ENCODE results near the gene MS4A8. TPM values are rescaled to one million over a fixed set of nuclear protein-coding genes. Genes with fewer than 3 reads are reported as not detected.
"Not testable (repeated sequence)": the region's sequence is repeated elsewhere in the genome, so short reads cannot be mapped to it uniquely, and the experiment has no call there.

The MS4A8 gene
- total RNA-seq, 1 donor from 2014 or later, result not detected

DNA sequence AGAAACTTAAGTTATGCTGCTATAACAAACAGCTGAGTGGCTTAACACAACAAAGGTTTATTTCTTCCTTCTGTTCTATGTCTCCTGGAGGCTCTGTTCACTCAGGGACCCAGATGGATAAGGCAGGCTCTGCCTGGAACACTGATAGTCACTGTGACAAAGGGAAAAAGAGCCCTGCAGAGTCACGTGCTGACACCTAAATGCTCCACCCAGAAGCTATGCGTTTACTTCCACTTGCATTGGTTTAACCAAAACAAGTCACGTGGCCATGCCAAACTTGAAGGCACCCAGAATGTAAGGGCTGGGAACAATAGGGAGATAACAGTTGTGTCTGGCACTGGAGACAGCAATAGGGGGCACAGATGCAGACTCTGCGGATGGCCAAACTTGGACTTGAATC is 53.9 kb downstream of the MS4A8 start:
- H3K4me3 ChIP-seq, result no peak overlapping the region
- intact Hi-C loops (cut with DNase I), result no loop called here
- H3K4me1 ChIP-seq, result no peaks in the 10 kb centered on the region
- ATAC-seq, result no peak
- no peaks in the 10 kb centered on the region for H3K9me3 ChIP-seq
- no peak for DNase-seq
- no peaks in the 10 kb centered on the region for H3K27me3 ChIP-seq
- no peak overlapping the region for H3K27ac ChIP-seq
- no peaks in the 10 kb centered on the region for H3K36me3 ChIP-seq
- TF ChIP-seq, protein P1, sequence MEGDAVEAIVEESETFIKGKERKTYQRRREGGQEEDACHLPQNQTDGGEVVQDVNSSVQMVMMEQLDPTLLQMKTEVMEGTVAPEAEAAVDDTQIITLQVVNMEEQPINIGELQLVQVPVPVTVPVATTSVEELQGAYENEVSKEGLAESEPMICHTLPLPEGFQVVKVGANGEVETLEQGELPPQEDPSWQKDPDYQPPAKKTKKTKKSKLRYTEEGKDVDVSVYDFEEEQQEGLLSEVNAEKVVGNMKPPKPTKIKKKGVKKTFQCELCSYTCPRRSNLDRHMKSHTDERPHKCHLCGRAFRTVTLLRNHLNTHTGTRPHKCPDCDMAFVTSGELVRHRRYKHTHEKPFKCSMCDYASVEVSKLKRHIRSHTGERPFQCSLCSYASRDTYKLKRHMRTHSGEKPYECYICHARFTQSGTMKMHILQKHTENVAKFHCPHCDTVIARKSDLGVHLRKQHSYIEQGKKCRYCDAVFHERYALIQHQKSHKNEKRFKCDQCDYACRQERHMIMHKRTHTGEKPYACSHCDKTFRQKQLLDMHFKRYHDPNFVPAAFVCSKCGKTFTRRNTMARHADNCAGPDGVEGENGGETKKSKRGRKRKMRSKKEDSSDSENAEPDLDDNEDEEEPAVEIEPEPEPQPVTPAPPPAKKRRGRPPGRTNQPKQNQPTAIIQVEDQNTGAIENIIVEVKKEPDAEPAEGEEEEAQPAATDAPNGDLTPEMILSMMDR (IDR thresholded peaks at IDR 0.05), result no peak

DNA sequence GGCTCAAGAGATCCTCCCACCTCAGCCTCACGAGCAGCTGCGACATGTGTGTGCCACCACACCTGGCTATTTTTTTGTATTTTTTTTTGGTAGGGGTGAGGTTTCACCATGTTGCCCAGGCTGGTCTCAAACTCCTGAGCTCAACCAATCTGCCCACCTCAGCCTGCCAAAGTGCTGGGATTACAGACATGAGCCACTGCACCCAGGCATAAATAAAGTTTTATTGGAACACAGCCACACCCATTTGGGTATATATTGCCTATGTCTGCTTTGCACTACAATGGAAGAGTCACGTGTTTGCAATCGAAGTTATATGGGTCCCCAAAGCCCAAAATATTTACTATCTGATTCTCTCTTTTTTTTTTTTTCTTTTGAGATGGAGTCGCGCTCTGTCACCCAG is 55.5 kb downstream of the MS4A8 start:
- TF ChIP-seq, protein P1 (IDR thresholded peaks at IDR 0.05), result no peak
- H3K4me3 ChIP-seq, result no peak overlapping the region
- H3K4me1 ChIP-seq, result no peaks in the 10 kb centered on the region
- intact Hi-C loops (cut with DNase I), result no loop called here
- no peak for ATAC-seq
- H3K27me3 ChIP-seq, result no peaks in the 10 kb centered on the region
- no peak for DNase-seq
- no peak overlapping the region for H3K27ac ChIP-seq
- H3K9me3 ChIP-seq, result no peaks in the 10 kb centered on the region
- no peaks in the 10 kb centered on the region for H3K36me3 ChIP-seq

DNA sequence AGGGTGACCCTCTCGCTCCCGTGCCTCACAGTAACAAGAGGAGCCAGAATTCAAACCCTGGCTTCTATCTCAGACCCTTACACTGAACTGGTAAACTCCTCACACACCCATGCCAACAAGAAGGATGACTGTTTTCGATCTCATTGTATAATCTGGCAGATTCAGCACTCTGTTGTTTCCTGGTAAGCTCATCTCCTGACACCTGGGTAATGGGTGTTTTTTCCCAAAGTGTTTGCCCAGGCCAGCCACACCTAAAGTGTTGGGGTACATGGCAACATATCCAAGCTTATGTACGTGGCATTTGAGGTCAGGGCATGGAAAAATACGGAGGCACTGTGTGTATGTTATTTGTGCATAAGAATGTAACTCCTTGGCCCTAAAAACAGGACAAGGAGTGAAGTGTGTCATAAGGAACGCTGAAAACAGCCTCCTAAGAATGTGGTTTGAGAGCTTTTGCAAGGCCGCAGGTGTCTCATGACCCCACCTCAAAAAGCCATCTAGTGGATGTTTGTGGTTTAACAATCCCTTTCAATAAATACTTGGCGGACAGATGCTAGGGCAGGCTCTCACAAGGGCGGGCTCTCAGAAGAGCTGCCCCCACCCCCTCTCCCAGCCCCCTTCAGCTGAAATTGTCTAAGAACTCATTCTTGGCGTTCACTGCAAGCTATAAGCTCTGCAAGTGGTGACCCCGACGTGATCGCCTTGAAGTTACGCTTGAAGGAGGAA is 57.1 kb downstream of the MS4A8 start, which contains the start of gene MS4A15:
MS4A15 (plus strand) TSS at position 561 of the 726 bp plus-strand sequence. CDS start 6,867 bp downstream, outside the sequence.
- no peaks in the 10 kb centered on the region for H3K27me3 ChIP-seq
- intact Hi-C loops (cut with DNase I), result no loop called here
- H3K4me1 ChIP-seq, result no peaks in the 10 kb centered on the region
- peak within 1 kb of the TSS; percentile 33 for H3K27ac ChIP-seq
- TF ChIP-seq, protein P1 (IDR thresholded peaks at IDR 0.05), result peak; percentile 43
- H3K36me3 ChIP-seq, result no peaks in the 10 kb centered on the region
- peak within 1 kb of the TSS; percentile 32 for H3K4me3 ChIP-seq
- H3K9me3 ChIP-seq, result no peaks in the 10 kb centered on the region
- DNase-seq (no peak), ATAC-seq (peak; percentile 81)

DNA sequence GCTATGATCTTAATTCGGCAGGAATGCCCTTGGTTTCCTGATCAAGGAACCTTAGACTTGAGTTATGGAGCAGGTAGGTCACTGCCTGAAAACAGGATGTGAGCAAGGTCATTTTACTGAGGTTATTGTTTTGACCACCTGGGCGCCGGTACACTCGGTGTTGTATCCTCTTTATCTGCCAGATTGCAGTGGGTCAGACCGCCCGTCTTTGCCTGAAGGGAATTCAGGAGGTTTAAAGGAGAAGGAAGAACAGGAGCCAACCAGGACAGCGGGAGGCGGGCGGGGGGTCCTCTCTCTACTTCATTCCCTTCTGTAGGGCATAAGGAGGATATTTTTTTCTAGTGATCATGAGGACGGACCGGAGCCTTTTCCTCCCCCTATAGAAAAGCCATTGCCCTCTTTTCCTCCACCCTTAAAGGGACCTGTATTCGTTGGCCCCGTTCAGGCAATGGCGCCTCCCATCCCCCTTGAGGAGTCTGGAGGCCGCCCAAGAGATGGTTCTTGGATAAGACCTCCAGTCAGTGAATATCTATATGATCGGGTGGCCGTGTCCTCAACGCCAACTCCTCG is 57.9 kb downstream of the MS4A8 start:
- intact Hi-C loops (cut with DNase I), result no loop called here
- Histone ChIP-seq H3K27ac (no peak overlapping the region), H3K27me3 (no peaks in the 10 kb centered on the region), H3K4me3 (peak overlapping the region; percentile 32), H3K4me1 (no peaks in the 10 kb centered on the region), H3K36me3 (no peaks in the 10 kb centered on the region), H3K9me3 (no peaks in the 10 kb centered on the region)
- no peak for ATAC-seq
- no peak for DNase-seq
- TF ChIP-seq, protein P1 (IDR thresholded peaks at IDR 0.05), result no peak

DNA sequence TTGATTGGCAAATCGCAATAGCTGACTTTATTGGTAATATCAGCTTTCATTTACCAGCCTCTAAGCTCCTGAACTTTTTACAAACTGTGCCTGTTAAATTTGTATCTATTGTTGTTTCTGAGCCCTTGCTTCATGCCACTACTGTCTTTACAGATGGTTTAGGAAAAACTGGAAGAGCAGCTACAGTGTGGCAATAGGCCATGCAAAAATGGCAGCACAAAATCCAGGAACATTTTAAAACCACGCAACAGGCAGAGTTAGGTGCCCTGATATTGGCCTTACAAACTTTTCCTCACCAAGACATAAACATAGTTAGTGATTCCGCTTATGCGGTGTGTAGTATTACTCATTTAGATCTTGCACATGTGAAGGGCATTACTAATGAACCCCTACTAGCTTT is 59.3 kb downstream of the MS4A8 start:
- ATAC-seq; H3K36me3 ChIP-seq; DNase-seq; intact Hi-C loops (cut with DNase I); H3K9me3 ChIP-seq; H3K27ac ChIP-seq; H3K4me1 ChIP-seq: not testable (repeated sequence)
- H3K27me3 ChIP-seq, result peaks cover 11% of the 10 kb centered on the region
- peak overlapping the region; percentile 32 for H3K4me3 ChIP-seq

DNA sequence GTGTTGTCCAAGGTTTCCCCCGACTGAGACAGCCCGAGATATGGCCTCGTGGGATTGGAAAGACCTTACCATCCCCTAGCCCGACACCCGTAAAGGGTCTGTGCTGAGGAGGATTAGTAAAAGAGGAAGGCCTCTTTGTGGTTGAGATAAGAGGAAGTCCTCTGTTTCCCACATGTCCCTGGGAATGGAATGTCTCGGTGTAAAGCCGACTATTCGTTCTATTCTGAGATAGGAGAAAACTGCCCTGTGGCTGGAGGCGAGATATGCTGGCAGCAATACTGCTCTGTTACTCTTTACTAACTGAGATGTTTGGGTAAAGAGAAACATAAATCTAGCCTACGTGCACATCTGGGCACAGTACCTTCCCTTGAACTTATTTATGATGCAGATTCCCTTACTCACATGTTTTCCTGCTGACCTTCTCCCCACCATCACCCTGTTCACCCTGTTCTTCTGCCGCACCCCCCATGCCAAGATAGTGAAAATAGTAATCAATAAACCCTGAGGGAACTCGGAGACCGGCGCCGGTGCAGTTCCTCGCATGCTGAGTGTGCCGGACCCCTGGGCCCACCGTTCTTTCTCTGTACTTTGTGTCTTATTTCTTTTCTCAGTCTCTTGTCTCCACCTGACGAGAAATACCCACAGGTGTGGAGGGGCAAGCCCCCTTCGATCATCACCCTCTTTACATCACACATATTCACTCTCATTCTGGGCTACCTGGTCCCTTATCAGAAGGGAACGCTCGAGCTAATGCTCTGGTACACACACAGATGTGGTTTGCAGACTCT is 60.2 kb downstream of the MS4A8 start:
- H3K36me3 ChIP-seq; intact Hi-C loops (cut with DNase I); H3K4me1 ChIP-seq; H3K27ac ChIP-seq; DNase-seq; H3K9me3 ChIP-seq; ATAC-seq: not testable (repeated sequence)
- H3K4me3 ChIP-seq, result peak overlapping the region; percentile 25
- H3K27me3 ChIP-seq, result peaks cover 12% of the 10 kb centered on the region

Data from upper lobe of right lung (tissue), 1 donor.